ENCODE measurements around the gene THSD4. TPM values are rescaled to one million over a fixed set of nuclear protein-coding genes. Genes with fewer than 3 reads are reported as not detected.

Gene THSD4
- total and polyA plus RNA-seq, 2 of the 4 experiments (the other 2 are of a cell fraction) = 25.5 to 31.1 TPM

GRCh38 chr15:71142780-71143179, 27.5 kb downstream of the THSD4 start:
- H2AFZ ChIP-seq (replicated peaks; ENCODE audit: low read length, poor library complexity) = no peak overlapping the region
- in situ Hi-C loops (cut with MboI; ENCODE audit: low sequenced_read_pairs) = no loop called here
- H3K27me3 ChIP-seq (ENCODE audit: control insufficient read depth, insufficient read depth, low read length) = no peaks in the 10 kb centered on the region
- H3K79me1 ChIP-seq (ENCODE audit: low read depth in 1 of 2, low read length in 2 of 2) = peaks cover 16 to 43% of the 10 kb centered on the region in 2 experiments
- POLR2A ChIA-PET (ENCODE audit: unreplicated experiment) = no interaction called here
- intact Hi-C loops (cut with micrococcal nuclease) = no loop called here
- no peaks in the 10 kb centered on the region for H3K9me3 ChIP-seq (ENCODE audit: control insufficient read depth, insufficient read depth, low read length)
- H3K4me3 ChIP-seq (ENCODE audit: insufficient read depth, low read depth, low read length) = no peak overlapping the region
- H2BK20ac ChIP-seq (ENCODE audit: low read depth, low read length) = no peak overlapping the region
- CTCF ChIA-PET = interaction anchor here (1.1 kb wide), 1 partner anchor 38 kb away, joined by 4 read pairs; no protein-coding TSS in a partner anchor
- no peak overlapping the region for H3K4ac ChIP-seq (ENCODE audit: low read depth, low read length)
- no peak overlapping the region for H4K8ac ChIP-seq (ENCODE audit: low read depth in 2 of 2, low read length in 2 of 2)
- no peak overlapping the region for H3K27ac ChIP-seq (ENCODE audit: insufficient read depth, low read length)
- no peak overlapping the region for H2BK5ac ChIP-seq (ENCODE audit: low read depth, low read length, poor library complexity, severe bottlenecking)
- peaks cover 8% of the 10 kb centered on the region for H3K36me3 ChIP-seq (ENCODE audit: control insufficient read depth, insufficient read depth, low read length)
- DNase-seq (no peak), ATAC-seq (ENCODE audit: low read depth) (no peak)
- H2AK9ac ChIP-seq (replicated peaks; ENCODE audit: low read depth, low read length, poor library complexity) = no peak overlapping the region
- no peak overlapping the region for H4K91ac ChIP-seq (ENCODE audit: insufficient read depth, low read depth, low read length)
- H3K18ac ChIP-seq (ENCODE audit: low read depth, low read length) = no peak overlapping the region
- no peak overlapping the region for H4K5ac ChIP-seq (ENCODE audit: low read depth, low read length)
- no TSS peak for BruUV-seq (replicated peaks)
- TF ChIP-seq RFX5 (IDR thresholded peaks at IDR 0.05; ENCODE audit: low read depth, low read length) = no peak
- no peak for TF ChIP-seq RAD21 (IDR thresholded peaks at IDR 0.05; ENCODE audit: low read length)
- no peak for TF ChIP-seq POLR2A (IDR thresholded peaks at IDR 0.05; ENCODE audit: low read depth, low read length)
- no peak for TF ChIP-seq SMC3 (IDR thresholded peaks at IDR 0.05; ENCODE audit: low read depth, low read length)
- TF ChIP-seq ELK1 (IDR thresholded peaks at IDR 0.05; ENCODE audit: borderline replicate concordance, low read depth, low read length) = no peak
- WGBS, 2 experiments (ENCODE audit: extremely low coverage in 2 of 2, insufficient read length in 1 of 2) = no CpG with 5 or more reads among the region's 3 CpGs
- no peak overlapping the region for H3K14ac ChIP-seq (replicated peaks; ENCODE audit: low read depth, low read length)
- no peak overlapping the region for H3K9ac ChIP-seq (ENCODE audit: low read depth, low read length)
- H4K20me1 ChIP-seq (ENCODE audit: insufficient read depth, low read length) = no peaks in the 10 kb centered on the region
- no peak overlapping the region for H3K56ac ChIP-seq (ENCODE audit: extremely low read depth, insufficient read depth, low read length)
- peaks cover 1% of the 10 kb centered on the region; the same call in 1 of the 2 replicates for H3K4me1 ChIP-seq (ENCODE audit: control insufficient read depth, insufficient read depth, low read length)
- H2AK5ac ChIP-seq (ENCODE audit: low read depth, low read length) = no peak overlapping the region
- no peak overlapping the region for H3K23ac ChIP-seq (ENCODE audit: low read depth, low read length)
- dilution Hi-C loops (cut with HindIII; ENCODE audit: low sequenced_read_pairs, unreplicated experiment) = no loop called here
- H2BK15ac ChIP-seq (ENCODE audit: low read depth, low read length) = no peak overlapping the region
- H3K4me2 ChIP-seq (ENCODE audit: low read depth, low read length) = no peak overlapping the region
- peaks cover 4% of the 10 kb centered on the region for H3K9me1 ChIP-seq (ENCODE audit: insufficient read depth, low read length)
- H2BK120ac ChIP-seq (ENCODE audit: low read depth, low read length) = no peak overlapping the region

Data from IMR-90 (cell line).